ENCODE data around the gene ASPG.
"Not testable (repeated sequence)": the region's sequence is repeated elsewhere in the genome, so short reads cannot be mapped to it uniquely, and the experiment has no call there.

ASPG gene

DNA sequence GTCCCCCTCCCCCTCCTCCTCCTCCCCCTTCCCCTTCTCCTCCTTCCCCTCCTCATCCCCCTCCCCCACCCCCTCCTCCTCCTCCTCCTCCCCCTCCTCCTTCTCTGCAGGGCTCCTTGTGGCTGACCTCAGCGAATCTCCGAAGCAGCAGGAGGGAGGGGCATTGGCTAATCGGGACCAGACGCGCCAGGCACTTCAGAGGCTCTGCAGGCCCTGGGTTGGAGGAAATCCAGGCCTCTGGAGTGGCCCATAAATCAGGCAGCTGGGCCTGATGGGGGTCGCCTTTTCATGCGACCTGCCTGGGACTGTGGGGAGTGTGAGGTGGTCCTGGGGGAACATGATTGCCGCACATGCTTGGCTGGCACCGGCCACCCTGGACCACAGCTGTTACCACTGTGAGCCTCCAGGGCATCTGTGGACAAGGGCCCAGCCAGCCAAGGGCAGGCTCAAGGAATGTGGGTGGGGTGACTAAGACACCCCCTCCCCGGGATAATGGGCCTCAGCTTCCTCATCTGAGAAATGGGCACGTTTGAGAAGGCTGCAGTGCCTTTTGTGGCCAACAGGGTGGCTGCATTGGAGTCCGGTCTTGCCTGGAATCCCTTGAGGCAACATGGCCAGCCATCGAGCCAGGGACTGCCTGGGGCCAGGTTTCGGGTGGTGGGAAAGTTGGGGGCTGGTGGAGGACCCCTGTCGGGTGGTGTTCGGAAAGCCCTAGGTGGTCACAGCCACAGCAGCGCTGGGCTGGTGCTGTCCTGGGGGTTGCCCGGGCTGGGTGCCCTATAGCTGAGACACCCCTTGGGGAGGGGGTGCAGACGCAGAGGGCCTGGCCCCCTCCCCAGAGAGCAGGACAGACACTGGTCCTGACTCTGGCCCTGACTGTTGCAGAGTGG lies 64.9 kb downstream of the ASPG start:
- no peak for FAIRE-seq

DNA sequence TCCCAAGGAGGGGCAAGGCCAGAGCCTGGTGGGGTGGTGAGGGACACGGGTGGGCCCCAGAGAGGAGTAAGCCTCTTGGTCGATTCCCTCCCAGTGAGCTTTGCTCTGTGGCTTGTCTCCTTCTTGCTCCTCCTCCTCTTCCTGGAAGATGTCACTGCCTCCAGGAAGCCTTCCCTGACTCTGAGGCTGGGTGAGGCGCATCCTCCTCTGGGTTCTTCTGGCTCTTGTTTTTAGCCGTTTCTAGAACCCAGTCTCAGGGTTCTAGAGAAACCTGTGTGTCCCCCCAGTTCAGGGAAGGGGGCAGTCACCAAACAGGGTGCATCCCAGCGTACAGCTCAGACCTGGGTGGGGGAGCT lies 65.5 kb downstream of the ASPG start:
- no peak for FAIRE-seq

DNA sequence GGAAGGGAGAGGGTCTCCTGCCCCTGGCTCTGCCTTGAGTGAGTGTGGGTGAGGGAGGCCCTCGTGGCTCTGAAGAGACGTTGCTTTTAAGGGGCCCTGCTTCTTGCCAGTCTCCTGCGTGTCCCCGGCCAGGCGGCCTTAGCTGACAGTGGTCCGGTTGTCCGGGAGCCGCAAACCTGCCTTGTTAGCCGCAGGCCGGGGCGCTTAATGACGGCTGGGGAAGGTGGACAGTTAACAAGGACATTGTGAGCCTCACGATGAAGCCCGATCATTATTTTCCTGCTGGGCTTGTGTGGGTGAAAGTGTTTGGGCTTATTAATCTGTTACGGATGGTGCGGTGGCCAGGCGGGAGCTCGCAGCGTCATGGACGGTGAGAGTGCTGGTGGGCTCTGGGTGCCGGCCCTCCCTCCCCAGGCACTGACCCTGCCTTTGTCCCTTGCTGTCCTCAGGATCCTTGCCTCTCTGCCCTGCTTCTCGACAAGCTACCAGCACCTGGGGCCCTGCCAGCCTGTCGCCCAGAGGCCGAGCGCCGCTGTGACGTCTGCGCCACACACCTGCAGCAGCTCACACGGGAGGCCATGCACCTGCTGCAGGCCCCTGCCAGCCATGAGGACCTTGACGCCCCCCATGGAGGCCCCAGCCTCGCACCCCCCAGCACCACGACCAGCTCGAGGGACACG lies 66.2 kb downstream of the ASPG start:
- no peak for FAIRE-seq

- no peak for FAIRE-seq
Measured at GRCh38 chr14:104152246-104152575, 66.7 kb downstream of the ASPG start.

DNA sequence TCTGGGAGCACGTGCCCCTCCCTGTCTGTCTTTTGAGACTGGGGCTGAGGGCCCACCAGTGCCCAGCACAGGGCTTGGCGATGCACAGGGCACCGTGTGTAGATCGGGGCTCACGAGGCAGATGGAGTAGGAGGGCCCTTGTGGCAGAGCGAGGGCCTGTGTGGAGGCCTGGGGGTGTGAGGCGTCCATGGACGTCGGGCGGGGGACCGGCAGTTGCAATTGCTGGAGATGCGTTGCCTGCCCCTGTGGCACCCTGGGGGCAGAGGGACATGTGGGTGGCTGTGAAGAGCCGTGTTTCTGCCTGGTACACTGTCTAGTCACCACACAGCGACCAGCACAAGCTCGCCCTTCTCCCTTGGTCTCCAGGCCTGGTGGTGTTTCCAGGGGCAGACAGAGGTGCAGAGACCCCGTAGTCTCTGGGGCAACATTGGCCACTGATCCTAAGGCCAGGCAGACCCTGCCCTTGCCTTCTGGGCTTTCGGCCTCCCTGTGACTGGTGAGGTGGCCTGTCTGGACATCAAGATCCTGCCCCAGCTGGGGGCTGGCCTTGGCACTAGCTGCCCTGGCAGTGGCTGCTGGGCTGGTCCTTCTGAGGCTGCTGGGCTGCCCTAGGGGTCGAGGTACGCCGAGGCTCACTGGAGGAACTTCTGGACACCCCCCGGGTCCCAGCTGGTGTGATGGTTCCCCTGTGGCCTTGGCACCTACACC lies 67.3 kb downstream of the ASPG start:
- FAIRE-seq: no peak

DNA sequence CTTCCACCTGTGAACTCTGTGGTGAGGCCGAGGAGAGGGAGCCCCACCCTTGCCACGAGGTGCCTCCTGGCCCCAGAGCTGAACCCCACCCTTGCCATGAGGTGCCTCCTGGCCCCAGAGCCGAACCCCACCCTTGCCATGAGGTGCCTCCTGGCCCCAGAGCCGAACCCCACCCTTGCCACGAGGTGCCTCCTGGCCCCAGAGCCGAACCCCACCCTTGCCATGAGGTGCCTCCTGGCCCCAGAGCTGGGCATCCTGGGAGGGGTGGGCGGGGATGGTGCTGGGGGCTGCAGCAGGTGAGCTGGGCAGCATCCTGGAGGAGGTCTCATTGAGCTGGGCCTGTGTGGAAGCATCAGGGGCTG lies 67.9 kb downstream of the ASPG start:
- FAIRE-seq: not testable (repeated sequence)

GRCh38 chr14:104154246-104154645 lies 68.7 kb downstream of the ASPG start:
- FAIRE-seq: no peak

DNA sequence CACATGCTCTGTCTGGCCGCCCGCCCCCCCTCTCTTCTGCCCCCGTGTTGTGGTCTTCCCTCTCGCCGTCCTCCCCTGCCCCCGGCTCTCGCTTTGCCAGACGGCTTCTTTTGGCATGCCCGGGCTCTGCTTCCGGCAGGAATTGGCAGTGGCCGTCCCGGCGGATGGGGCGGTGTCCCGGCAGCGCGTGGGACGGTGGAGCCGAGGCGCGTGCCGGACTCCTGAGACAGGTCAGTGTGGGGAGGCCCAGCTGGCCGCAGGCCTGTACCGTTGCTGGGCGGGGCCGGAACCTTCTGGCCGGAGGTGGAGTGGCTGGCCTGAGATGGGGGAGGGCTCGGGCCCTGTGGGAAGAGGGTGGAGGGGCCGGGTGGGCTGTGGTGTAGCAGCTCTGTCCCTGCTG lies 70.0 kb downstream of the ASPG start:
- no peak for FAIRE-seq

- FAIRE-seq: no peak
Measured at GRCh38 chr14:104156142-104156541, 70.6 kb downstream of the ASPG start.

- no peak for FAIRE-seq
Measured at GRCh38 chr14:104157016-104157928, 71.8 kb downstream of the ASPG start.

DNA sequence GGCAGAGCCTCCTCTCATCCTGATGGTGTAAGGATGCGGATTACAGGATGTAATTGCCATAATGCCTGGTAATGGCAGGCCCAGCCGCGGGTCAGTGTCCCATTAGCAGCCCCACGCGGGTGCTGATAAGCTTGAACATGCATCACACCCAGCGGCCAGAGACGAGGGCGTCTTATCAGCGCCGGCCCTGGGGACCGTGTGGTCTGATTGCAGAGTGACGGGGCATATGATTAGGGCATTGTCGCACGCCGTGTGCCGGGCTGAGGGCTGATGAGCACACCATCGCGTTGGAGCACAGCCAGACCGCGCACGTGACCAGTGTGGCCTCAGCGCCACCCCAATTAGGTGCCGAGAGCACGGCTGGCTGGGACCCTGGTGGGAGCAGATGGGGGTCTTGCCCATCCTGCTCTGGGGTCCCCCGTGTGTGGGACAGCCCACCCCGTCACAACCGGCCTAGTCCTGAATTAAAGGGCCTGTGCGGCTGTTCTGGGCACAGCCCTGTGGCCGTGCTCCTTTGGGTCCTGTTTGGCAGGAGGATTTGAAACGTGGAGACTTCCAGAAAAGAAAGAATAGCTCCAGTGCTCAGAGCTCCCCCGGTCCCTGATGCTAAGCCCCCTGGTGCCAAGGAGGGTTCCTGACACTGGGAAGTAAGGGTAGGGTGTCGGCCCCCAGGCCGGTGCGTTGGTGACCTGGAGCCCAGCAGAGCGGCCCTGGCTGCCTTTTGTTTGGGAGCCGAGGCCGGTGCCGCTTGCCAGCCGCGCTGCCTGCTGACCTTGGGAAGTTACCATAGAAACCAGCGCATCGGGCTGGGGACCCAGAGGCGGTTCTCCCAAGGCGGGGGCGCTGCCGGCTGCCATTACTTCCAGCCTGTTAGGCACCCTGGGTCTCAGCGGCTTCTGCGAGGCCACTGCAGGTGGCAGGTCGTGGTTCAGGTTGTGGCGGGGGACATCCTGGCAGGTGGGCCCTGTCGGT lies 73.6 kb downstream of the ASPG start:
- no peak for FAIRE-seq

DNA sequence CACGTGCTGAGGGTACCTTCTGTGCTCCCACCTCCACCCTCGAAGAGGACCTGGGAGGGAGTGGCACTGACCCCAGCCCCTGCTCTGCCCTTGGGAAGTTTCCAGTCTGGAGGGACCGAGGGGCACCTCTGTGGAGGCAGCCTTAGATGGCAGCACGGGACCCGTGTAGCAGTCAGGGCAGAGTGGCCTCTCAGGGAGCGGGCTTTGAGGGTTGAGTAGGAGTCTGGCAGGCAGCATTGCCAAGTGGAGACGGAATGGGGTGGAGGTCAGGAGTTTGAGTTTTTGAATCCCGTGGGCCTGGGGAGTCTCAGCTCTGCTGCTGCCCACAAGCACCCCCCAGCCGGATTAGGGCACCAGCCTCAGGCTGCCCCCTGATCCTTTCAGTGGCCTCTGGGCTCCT lies 74.5 kb downstream of the ASPG start:
- FAIRE-seq: no peak

GRCh38 chr14:104161602-104162367 lies 76.3 kb downstream of the ASPG start:
- FAIRE-seq: no peak

GRCh38 chr14:104162495-104162894 lies 77.0 kb downstream of the ASPG start:
- no peak for FAIRE-seq

- no peak for FAIRE-seq
Measured at GRCh38 chr14:104163541-104163940, 78.0 kb downstream of the ASPG start.

- no peak for FAIRE-seq
Measured at GRCh38 chr14:104164041-104164440, 78.5 kb downstream of the ASPG start.

DNA sequence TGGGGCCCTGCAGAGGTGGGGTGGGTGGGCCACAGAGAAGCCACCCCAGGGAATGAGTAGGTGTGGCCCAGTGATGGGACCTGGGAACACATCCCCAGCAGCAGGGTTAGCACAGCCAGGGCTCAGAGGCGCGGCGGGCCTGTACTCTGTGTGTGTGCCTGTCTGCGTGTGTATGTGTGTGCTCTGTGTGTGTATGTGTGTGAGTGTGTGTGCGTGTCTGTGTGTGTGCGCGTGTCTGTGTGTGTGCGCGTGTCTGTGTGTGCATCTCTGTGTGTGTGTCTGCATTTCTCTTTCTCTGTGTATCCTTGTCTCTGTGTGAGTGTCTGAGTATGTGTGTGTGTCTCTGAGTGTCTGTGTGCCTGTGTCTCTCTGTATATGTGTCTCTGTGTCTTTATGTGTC lies 79.0 kb downstream of the ASPG start:
- no peak for FAIRE-seq
